Type B pancreatic cell (in vitro differentiated cells): ENCODE results near the gene TGFBRAP1. TPM values are rescaled to one million over a fixed set of nuclear protein-coding genes. Genes with fewer than 3 reads are reported as not detected.

Source experiments
- DNase-seq: peaks from one replicate; pipeline ENCODE4 v3.0.0; 2021; ENCODE audit warnings: mixed read lengths; ENCODE audit not compliant: unreplicated experiment; ENCODE audit errors: extremely low spot score
- H3K27ac Mint-ChIP-seq: 2 replicates; pipeline ENCODE4 v1.8.0; 2021; ENCODE audit warnings: mild to moderate bottlenecking, mixed read lengths
- H3K27me3 Mint-ChIP-seq: 2 replicates; pipeline ENCODE4 v1.8.0; 2021; ENCODE audit warnings: mixed read lengths
- H3K36me3 Mint-ChIP-seq: 2 replicates; pipeline ENCODE4 v1.8.0; 2021; ENCODE audit warnings: mixed read lengths
- H3K4me1 Mint-ChIP-seq: one replicate; pipeline ENCODE4 v1.8.0; 2021; ENCODE audit warnings: mixed read lengths; ENCODE audit not compliant: unreplicated experiment
- H3K4me3 Mint-ChIP-seq: 2 replicates; pipeline ENCODE4 v1.8.0; 2021; ENCODE audit warnings: mild to moderate bottlenecking, mixed read lengths
- H3K9me3 Mint-ChIP-seq: 2 replicates; pipeline ENCODE4 v1.8.0; 2021; ENCODE audit warnings: mixed read lengths
- CTCF ChIP-seq: fragments of 200-600 bp; sonication (generic); conservative IDR thresholded peaks from 2 replicates; pipeline ENCODE4 v1.5.0; 2021; ENCODE audit warnings: antibody characterized with exemption, mild to moderate bottlenecking
- total RNA-seq: library from RNA; stranded (reverse); gene quantifications from 2 replicates; pipeline ENCODE4 v1.2.1, GENCODE V29; 2021; ENCODE audit warnings: low replicate concordance

Gene TGFBRAP1
- total RNA-seq, 1 donor from 2014 or later = 17.5 TPM

DNA sequence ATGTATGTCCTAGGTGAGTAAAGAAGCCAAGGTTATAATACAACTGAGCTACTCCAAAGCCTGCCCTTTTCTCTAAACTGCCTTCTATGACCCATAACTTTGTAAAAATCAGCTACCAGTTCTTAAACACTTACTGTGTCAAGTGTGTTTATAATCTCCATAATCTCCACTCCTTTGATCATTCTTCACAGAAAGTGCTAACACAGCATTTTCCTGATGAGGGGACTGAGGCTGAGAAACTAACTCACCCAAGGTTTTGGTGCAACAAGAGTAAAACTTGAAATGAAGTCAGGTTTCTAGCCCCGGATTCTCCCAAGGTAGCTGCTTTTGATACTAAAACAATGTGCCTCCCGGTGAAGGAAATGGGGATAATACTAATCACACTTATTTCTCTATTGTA is 5.9 kb upstream of the TGFBRAP1 start:
- DNase-seq = no peak
- Mint-ChIP-seq H3K27ac (peak overlapping the region; percentile 100), H3K4me3 (peak overlapping the region; percentile 97), H3K27me3 (no peaks in the 10 kb centered on the region), H3K4me1 (peaks cover 21% of the 10 kb centered on the region), H3K36me3 (peaks cover 3% of the 10 kb centered on the region), H3K9me3 (no peaks in the 10 kb centered on the region)
- no peak for TF ChIP-seq CTCF

- Mint-ChIP-seq H3K9me3 (no peaks in the 10 kb centered on the region), H3K4me3 (no peak overlapping the region), H3K4me1 (peaks cover 23% of the 10 kb centered on the region), H3K27ac (peak overlapping the region; percentile 43), H3K27me3 (no peaks in the 10 kb centered on the region), H3K36me3 (no peaks in the 10 kb centered on the region)
- TF ChIP-seq CTCF = no peak
- DNase-seq = no peak
Observed at GRCh38 chr2:105334211-105334610, 4.7 kb upstream of the TGFBRAP1 start.

GRCh38 chr2:105330681-105331375 is 1.3 kb upstream of the TGFBRAP1 start:
- no peaks in the 10 kb centered on the region for H3K27me3 Mint-ChIP-seq
- peak overlapping the region; percentile 58 for H3K27ac Mint-ChIP-seq
- H3K4me3 Mint-ChIP-seq = peak overlapping the region; percentile 88
- H3K4me1 Mint-ChIP-seq = peaks cover 21% of the 10 kb centered on the region
- DNase-seq = no peak
- no peaks in the 10 kb centered on the region for H3K36me3 Mint-ChIP-seq
- TF ChIP-seq CTCF = no peak
- H3K9me3 Mint-ChIP-seq = no peaks in the 10 kb centered on the region

GRCh38 chr2:105329197-105329554 is 359 bp downstream of the TGFBRAP1 start:
- DNase-seq = no peak
- peak overlapping the region; percentile 92 for H3K4me3 Mint-ChIP-seq
- no peaks in the 10 kb centered on the region for H3K9me3 Mint-ChIP-seq

DNA sequence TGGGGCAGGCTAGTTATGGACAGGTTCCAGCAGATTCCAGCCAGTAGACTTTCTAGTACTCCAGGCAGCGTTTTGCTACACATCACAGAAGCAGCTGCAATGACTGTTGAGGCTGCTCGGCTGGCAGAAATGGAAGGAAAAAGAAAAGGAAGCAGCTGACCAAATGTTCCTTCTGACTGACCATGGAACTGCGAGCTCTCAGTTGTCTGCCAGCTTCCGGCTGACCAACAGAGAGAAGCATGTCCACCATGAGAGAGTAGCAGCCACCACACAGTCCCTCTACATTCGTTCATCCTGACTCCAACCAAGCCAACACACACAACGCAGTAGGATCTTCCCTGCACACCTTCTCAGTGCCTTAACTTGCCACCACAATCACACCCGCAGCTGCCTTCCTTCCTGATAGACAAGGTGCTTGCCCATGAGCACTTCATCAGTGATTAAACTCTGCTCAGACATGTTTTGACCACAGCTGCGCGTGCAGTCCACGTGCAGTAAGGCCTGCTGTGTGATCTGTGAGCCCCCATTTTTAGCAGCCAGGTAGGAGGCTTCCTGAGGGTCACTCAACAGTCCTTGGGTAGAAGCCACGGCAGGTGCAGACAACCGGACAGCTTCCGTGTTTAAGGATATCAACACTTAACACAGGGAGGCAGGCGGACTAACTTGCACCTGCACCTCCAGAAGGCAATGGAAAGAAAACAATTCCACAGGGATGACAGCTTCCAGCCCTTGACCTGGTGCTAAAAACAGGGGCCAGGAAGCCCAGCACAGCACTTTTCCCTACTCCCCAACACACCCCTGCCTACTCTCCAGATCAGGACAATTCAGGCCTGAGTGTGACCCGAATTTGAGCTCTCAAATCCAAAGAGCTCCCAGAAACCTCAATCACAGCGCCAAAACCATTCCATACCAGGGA is 996 bp downstream of the TGFBRAP1 start:
- no peaks in the 10 kb centered on the region for H3K27me3 Mint-ChIP-seq
- DNase-seq = no peak
- H3K4me1 Mint-ChIP-seq = peaks cover 26% of the 10 kb centered on the region
- peak overlapping the region; percentile 92 for H3K4me3 Mint-ChIP-seq
- H3K36me3 Mint-ChIP-seq = no peaks in the 10 kb centered on the region
- H3K9me3 Mint-ChIP-seq = no peaks in the 10 kb centered on the region
- no peak for TF ChIP-seq CTCF
- H3K27ac Mint-ChIP-seq = peak overlapping the region; percentile 87

More at GRCh38 chr2:105329197-105329554, 359 bp downstream of the TGFBRAP1 start:
- H3K4me1 Mint-ChIP-seq = peaks cover 26% of the 10 kb centered on the region
- TF ChIP-seq CTCF = no peak
- H3K27ac Mint-ChIP-seq = peak overlapping the region; percentile 87
- H3K36me3 Mint-ChIP-seq = no peaks in the 10 kb centered on the region
- H3K27me3 Mint-ChIP-seq = no peaks in the 10 kb centered on the region
